SK-N-SH (cell line): ENCODE data around the gene PPP1R15A.

Source experiments
- EP300 ChIP-seq, 2 experiments: IDR thresholded peaks; 2 replicates each; pipeline versions ENCODE4 v1.4.0 to v1.6.1; 2012; ENCODE audit warnings: borderline replicate concordance in 1 of 2, low read depth in 1 of 2, low read length in 1 of 2
- GATA2 ChIP-seq: sonication (generic); formaldehyde crosslinking; IDR thresholded peaks from 2 replicates; pipeline ENCODE4 v1.5.0; 2020; ENCODE audit warnings: mild to moderate bottlenecking, missing genetic modification reagents
- NFIC ChIP-seq: IDR thresholded peaks from 2 replicates; pipeline ENCODE4 v1.4.0; 2012; ENCODE audit warnings: borderline replicate concordance
- RCOR1 ChIP-seq: fragments of 150-350 bp; IDR thresholded peaks from 2 replicates; pipeline ENCODE4 v1.6.1; 2017; ENCODE audit warnings: antibody characterized with exemption, low read length
- SIN3A ChIP-seq: IDR thresholded peaks from 2 replicates; pipeline ENCODE4 v1.6.1; 2012; ENCODE audit warnings: low read depth, mild to moderate bottlenecking, low read length, moderate library complexity, borderline replicate concordance
- TAF1 ChIP-seq: IDR thresholded peaks from 2 replicates; pipeline ENCODE4 v1.6.1; 2012; ENCODE audit warnings: low read depth, mild to moderate bottlenecking, low read length, moderate library complexity, borderline replicate concordance
- TF ChIP-seq, protein P1 (sequence below): IDR thresholded peaks from 2 replicates; pipeline ENCODE4 v1.6.1; 2012; ENCODE audit warnings: mild to moderate bottlenecking, low read depth, low read length, moderate library complexity
- TF ChIP-seq, protein P2 (sequence below): fragments of 200-600 bp; sonication (generic); IDR thresholded peaks from 2 replicates; pipeline ENCODE4 v1.6.1; 2017; ENCODE audit warnings: antibody characterized with exemption, mild to moderate bottlenecking, moderate library complexity
- TF ChIP-seq, protein P3 (sequence below): IDR thresholded peaks from 2 replicates; pipeline ENCODE4; 2012

DNA sequence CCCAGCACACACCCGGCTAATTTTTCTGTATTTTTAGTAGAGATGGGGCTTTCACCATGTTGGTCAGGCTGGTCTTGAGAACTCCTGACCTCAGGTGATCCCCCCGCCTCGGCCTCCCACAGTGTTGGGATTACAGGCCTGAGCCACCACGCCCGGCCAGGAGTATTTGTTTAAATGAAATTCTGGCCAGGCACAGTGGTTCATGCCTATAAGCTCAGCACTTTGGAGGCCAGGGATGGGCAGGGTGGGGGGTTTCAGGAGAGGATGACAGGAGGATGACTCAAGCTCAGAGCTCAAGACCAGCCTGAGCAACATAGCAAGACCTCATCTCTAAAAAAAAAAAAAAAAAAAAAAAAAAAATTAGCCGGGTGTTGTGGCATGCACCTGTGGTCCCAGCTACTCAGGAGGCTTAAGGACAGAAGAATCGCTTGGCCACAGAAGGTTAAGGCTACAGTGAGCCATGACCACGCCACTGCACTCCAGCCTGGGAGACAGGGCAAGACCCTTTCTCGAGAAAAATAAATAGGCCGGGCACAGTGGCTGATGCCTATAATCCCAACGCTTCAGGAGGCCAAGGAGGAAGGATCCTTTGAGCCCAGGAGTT, 53.1 kb downstream of the PPP1R15A start:
- TF ChIP-seq NFIC (no peak), SIN3A (peak; percentile 26; the same call in 1 of the 2 replicates), EP300 (IDR thresholded peaks at IDR 0.05; ENCODE audit: borderline replicate concordance in 1 of 2, low read depth in 1 of 2, low read length in 1 of 2) (no peak), TAF1 (no peak), RCOR1 (no peak), GATA2 (CRISPR knock-in tag) (no peak)
- TF ChIP-seq, protein P1, sequence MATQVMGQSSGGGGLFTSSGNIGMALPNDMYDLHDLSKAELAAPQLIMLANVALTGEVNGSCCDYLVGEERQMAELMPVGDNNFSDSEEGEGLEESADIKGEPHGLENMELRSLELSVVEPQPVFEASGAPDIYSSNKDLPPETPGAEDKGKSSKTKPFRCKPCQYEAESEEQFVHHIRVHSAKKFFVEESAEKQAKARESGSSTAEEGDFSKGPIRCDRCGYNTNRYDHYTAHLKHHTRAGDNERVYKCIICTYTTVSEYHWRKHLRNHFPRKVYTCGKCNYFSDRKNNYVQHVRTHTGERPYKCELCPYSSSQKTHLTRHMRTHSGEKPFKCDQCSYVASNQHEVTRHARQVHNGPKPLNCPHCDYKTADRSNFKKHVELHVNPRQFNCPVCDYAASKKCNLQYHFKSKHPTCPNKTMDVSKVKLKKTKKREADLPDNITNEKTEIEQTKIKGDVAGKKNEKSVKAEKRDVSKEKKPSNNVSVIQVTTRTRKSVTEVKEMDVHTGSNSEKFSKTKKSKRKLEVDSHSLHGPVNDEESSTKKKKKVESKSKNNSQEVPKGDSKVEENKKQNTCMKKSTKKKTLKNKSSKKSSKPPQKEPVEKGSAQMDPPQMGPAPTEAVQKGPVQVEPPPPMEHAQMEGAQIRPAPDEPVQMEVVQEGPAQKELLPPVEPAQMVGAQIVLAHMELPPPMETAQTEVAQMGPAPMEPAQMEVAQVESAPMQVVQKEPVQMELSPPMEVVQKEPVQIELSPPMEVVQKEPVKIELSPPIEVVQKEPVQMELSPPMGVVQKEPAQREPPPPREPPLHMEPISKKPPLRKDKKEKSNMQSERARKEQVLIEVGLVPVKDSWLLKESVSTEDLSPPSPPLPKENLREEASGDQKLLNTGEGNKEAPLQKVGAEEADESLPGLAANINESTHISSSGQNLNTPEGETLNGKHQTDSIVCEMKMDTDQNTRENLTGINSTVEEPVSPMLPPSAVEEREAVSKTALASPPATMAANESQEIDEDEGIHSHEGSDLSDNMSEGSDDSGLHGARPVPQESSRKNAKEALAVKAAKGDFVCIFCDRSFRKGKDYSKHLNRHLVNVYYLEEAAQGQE = no peak
- TF ChIP-seq, protein P2, sequence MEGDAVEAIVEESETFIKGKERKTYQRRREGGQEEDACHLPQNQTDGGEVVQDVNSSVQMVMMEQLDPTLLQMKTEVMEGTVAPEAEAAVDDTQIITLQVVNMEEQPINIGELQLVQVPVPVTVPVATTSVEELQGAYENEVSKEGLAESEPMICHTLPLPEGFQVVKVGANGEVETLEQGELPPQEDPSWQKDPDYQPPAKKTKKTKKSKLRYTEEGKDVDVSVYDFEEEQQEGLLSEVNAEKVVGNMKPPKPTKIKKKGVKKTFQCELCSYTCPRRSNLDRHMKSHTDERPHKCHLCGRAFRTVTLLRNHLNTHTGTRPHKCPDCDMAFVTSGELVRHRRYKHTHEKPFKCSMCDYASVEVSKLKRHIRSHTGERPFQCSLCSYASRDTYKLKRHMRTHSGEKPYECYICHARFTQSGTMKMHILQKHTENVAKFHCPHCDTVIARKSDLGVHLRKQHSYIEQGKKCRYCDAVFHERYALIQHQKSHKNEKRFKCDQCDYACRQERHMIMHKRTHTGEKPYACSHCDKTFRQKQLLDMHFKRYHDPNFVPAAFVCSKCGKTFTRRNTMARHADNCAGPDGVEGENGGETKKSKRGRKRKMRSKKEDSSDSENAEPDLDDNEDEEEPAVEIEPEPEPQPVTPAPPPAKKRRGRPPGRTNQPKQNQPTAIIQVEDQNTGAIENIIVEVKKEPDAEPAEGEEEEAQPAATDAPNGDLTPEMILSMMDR = no peak
- TF ChIP-seq, protein P3, sequence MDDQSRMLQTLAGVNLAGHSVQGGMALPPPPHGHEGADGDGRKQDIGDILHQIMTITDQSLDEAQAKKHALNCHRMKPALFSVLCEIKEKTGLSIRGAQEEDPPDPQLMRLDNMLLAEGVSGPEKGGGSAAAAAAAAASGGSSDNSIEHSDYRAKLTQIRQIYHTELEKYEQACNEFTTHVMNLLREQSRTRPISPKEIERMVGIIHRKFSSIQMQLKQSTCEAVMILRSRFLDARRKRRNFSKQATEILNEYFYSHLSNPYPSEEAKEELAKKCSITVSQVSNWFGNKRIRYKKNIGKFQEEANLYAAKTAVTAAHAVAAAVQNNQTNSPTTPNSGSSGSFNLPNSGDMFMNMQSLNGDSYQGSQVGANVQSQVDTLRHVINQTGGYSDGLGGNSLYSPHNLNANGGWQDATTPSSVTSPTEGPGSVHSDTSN = peak; percentile 33; the same call in 1 of the 2 replicates
